Activated T-cell treated with anti-CD3 and anti-CD28 coated beads, Interleukin-2, amount 50 U/mL, for 48 hours (primary cell): ENCODE results near the gene GPC5.
"Not testable (repeated sequence)": the region's sequence is repeated elsewhere in the genome, so short reads cannot be mapped to it uniquely, and the experiment has no call there.

Experiments used
- DNase-seq, 2 experiments: peaks; one replicate each; pipeline ENCODE4 v3.0.0-alpha.2; 2020

The GPC5 gene

GRCh38 chr13:92518622-92519021 is 1120.2 kb downstream of the GPC5 start:
- not testable (repeated sequence) for DNase-seq

- no peak for DNase-seq
Observed at GRCh38 chr13:92530364-92530763, 1131.9 kb downstream of the GPC5 start.

GRCh38 chr13:92535222-92536006 is 1137.0 kb downstream of the GPC5 start:
- DNase-seq, result no peak

- no peak for DNase-seq
Observed at GRCh38 chr13:92537471-92537870, 1139.0 kb downstream of the GPC5 start.

GRCh38 chr13:92538164-92538563 is 1139.7 kb downstream of the GPC5 start:
- no peak for DNase-seq

GRCh38 chr13:92539148-92539547 is 1140.7 kb downstream of the GPC5 start:
- DNase-seq, result not testable (repeated sequence)

- DNase-seq, result no peak
Observed at GRCh38 chr13:92547266-92547665, 1148.8 kb downstream of the GPC5 start.

- DNase-seq, result no peak
Observed at GRCh38 chr13:92549276-92549675, 1150.9 kb downstream of the GPC5 start.

GRCh38 chr13:92553470-92554114 is 1155.2 kb downstream of the GPC5 start:
- DNase-seq, result no peak

- no peak for DNase-seq
Observed at GRCh38 chr13:92560883-92561282, 1162.5 kb downstream of the GPC5 start.

GRCh38 chr13:92564942-92565341 is 1166.5 kb downstream of the GPC5 start:
- DNase-seq, result no peak

- DNase-seq, result no peak
Observed at GRCh38 chr13:92566767-92567166, 1168.3 kb downstream of the GPC5 start.

- DNase-seq, result no peak
Observed at GRCh38 chr13:92572190-92572589, 1173.8 kb downstream of the GPC5 start.

- DNase-seq, result no peak
Observed at GRCh38 chr13:92573467-92574057, 1175.1 kb downstream of the GPC5 start.

- DNase-seq, result no peak
Observed at GRCh38 chr13:92574499-92574898, 1176.1 kb downstream of the GPC5 start.

- DNase-seq, result no peak
Observed at GRCh38 chr13:92575777-92576176, 1177.4 kb downstream of the GPC5 start.

GRCh38 chr13:92578358-92578757 is 1179.9 kb downstream of the GPC5 start:
- DNase-seq, result no peak

- DNase-seq, result no peak
Observed at GRCh38 chr13:92589955-92590354, 1191.5 kb downstream of the GPC5 start.

GRCh38 chr13:92590503-92590908 is 1192.1 kb downstream of the GPC5 start:
- DNase-seq, result no peak

- DNase-seq, result no peak
Observed at GRCh38 chr13:92591117-92591516, 1192.7 kb downstream of the GPC5 start.

GRCh38 chr13:92592757-92593156 is 1194.3 kb downstream of the GPC5 start:
- DNase-seq, result no peak

GRCh38 chr13:92602560-92602959 is 1204.1 kb downstream of the GPC5 start:
- DNase-seq, result no peak

GRCh38 chr13:92609376-92609775 is 1211.0 kb downstream of the GPC5 start:
- DNase-seq, result no peak

- DNase-seq, result no peak
Observed at GRCh38 chr13:92612892-92613291, 1214.5 kb downstream of the GPC5 start.
